CD4-positive, alpha-beta T cell (primary cell): Measurements from ENCODE around the gene IQCF5. TPM values are rescaled to one million over a fixed set of nuclear protein-coding genes. Genes with fewer than 3 reads are reported as not detected.
"Not testable (repeated sequence)": the region's sequence is repeated elsewhere in the genome, so short reads cannot be mapped to it uniquely, and the experiment has no call there.

Experiments used
- ATAC-seq: fragments of 200-7000 bp; cut with Tn5 transposase; one replicate; pipeline ENCODE4 v1.10.0; 2022; ENCODE audit warnings: mild to moderate bottlenecking; ENCODE audit not compliant: poor library complexity
- CTCF ChIA-PET: fragments of 350-600 bp; sonication (Branson Sonifier 250); formaldehyde crosslinking; loops from one replicate; lab custom pipeline; 2021; ENCODE audit warnings: antibody characterized with exemption, inconsistent platforms; lab: Charles Lee
- POLR2A ChIA-PET: fragments of 350-600 bp; sonication (Branson Sonifier 250); formaldehyde crosslinking; loops from one replicate; lab custom pipeline; 2021; ENCODE audit warnings: antibody characterized with exemption, inconsistent platforms; lab: Charles Lee
- DNase-seq, 14 experiments: peaks; one replicate each; pipeline ENCODE4 v3.0.0-alpha.2; 2013 to 2020; ENCODE audit warnings: mixed read lengths in 2 of 14
- H3K27ac ChIP-seq, 2 donors: one replicate each; pipeline versions ENCODE4 v1.5.1 to v1.7.0; 2013; ENCODE audit warnings: low read length in 2 of 2, low read depth in 1 of 2, mild to moderate bottlenecking in 1 of 2
- H3K27me3 ChIP-seq, 2 experiments: 1 replicate in 1 of 2; 2 replicates in 1 of 2; pipeline versions ENCODE4 v1.6.1 to v1.7.0; 2013; ENCODE audit warnings: low read length in 2 of 2, control low read depth in 1 of 2, mild to moderate bottlenecking in 1 of 2, moderate library complexity in 1 of 2; ENCODE audit not compliant: insufficient read depth in 2 of 2, control insufficient read depth in 1 of 2
- H3K36me3 ChIP-seq: one replicate; pipeline ENCODE4 v1.6.1; 2013; ENCODE audit warnings: low read length, control low read depth; ENCODE audit not compliant: insufficient read depth
- H3K4me1 ChIP-seq: one replicate; pipeline ENCODE4 v1.6.1; 2013; ENCODE audit warnings: low read length, control low read depth; ENCODE audit not compliant: insufficient read depth
- H3K4me3 ChIP-seq: one replicate; pipeline ENCODE4 v1.5.1; 2013; ENCODE audit warnings: mild to moderate bottlenecking, low read length, moderate library complexity
- H3K9me3 ChIP-seq, 2 experiments: 1 replicate in 1 of 2; 2 replicates in 1 of 2; pipeline versions ENCODE4 v1.6.1 to v1.7.0; 2013; ENCODE audit warnings: low read length in 2 of 2, mild to moderate bottlenecking in 2 of 2, control low read depth in 1 of 2, moderate library complexity in 1 of 2; ENCODE audit not compliant: control insufficient read depth in 1 of 2, insufficient read depth in 1 of 2
- H3K27ac Mint-ChIP-seq: one replicate; pipeline ENCODE4 v1.8.0; 2020; ENCODE audit warnings: mixed read lengths
- H3K27me3 Mint-ChIP-seq: one replicate; pipeline ENCODE4 v1.8.0; 2021; ENCODE audit warnings: mixed read lengths
- H3K36me3 Mint-ChIP-seq: one replicate; pipeline ENCODE4 v1.8.0; 2021; ENCODE audit warnings: low read depth, mixed read lengths
- H3K4me1 Mint-ChIP-seq: one replicate; pipeline ENCODE4 v1.8.0; 2021; ENCODE audit warnings: low read depth, mixed read lengths
- H3K4me3 Mint-ChIP-seq: one replicate; pipeline ENCODE4 v1.8.0; 2020; ENCODE audit warnings: mild to moderate bottlenecking, mixed read lengths
- H3K9me3 Mint-ChIP-seq: one replicate; pipeline ENCODE4 v1.8.0; 2020; ENCODE audit warnings: mixed read lengths
- CTCF ChIP-seq: fragments of 200-600 bp; IDR thresholded peaks from one replicate; pipeline ENCODE4 v1.8.0; 2022; ENCODE audit warnings: antibody characterized with exemption, mild to moderate bottlenecking
- intact Hi-C, 2 experiments: fragments of 100-400 bp; cut with DNase I in 1 of 2; cut with micrococcal nuclease in 1 of 2; formaldehyde crosslinking; loops; one replicate each; pipeline versions ENCODE4 v1.15.1 to v1.9.0; 2023 to 2025; cut with DNase I, micrococcal nuclease
- total RNA-seq, 174 experiments: library from RNA in 2 of 174; stranded (reverse) in 2 of 174; gene quantifications; one replicate each; pipeline ENCODE4 v1.2.3 and lab custom pipeline; 2021 to 2026

IQCF5 gene
- total RNA-seq, 2 experiments from 2014 or later: not detected

- intact Hi-C loops: no loop called here
- CTCF ChIA-PET: no interaction called here
- no peak for ATAC-seq
- Histone ChIP-seq H3K36me3 (no peaks in the 10 kb centered on the region), H3K27me3 (no peaks in the 10 kb centered on the region), H3K27ac (no peak overlapping the region), H3K4me3 (no peak overlapping the region), H3K9me3 (no peaks in the 10 kb centered on the region), H3K4me1 (no peaks in the 10 kb centered on the region)
- Mint-ChIP-seq H3K9me3 (no peaks in the 10 kb centered on the region), H3K27ac (no peak overlapping the region), H3K4me1 (no peaks in the 10 kb centered on the region), H3K36me3 (no peaks in the 10 kb centered on the region), H3K4me3 (no peak overlapping the region), H3K27me3 (peaks cover 22% of the 10 kb centered on the region)
- no peak for TF ChIP-seq CTCF
- DNase-seq: no peak
- POLR2A ChIA-PET: no interaction called here
These were observed 12.5 kb downstream of the IQCF5 start for GRCh38 chr3:51862886-51863285.

- ChIA-PET CTCF (no interaction called here), POLR2A (no interaction called here)
- H3K27ac Mint-ChIP-seq: no peak within 1 kb of the TSS
- no peak for TF ChIP-seq CTCF
- ATAC-seq: no peak
- no peaks in the 10 kb centered on the region for H3K4me1 Mint-ChIP-seq
- H3K36me3 Mint-ChIP-seq: no peaks in the 10 kb centered on the region
- no peak within 1 kb of the TSS for H3K4me3 Mint-ChIP-seq
- Histone ChIP-seq H3K4me1 (no peaks in the 10 kb centered on the region), H3K27me3 (no peaks in the 10 kb centered on the region), H3K36me3 (no peaks in the 10 kb centered on the region), H3K9me3 (no peaks in the 10 kb centered on the region), H3K27ac (no peak within 1 kb of the TSS), H3K4me3 (no peak within 1 kb of the TSS)
- DNase-seq: no peak
- no peaks in the 10 kb centered on the region for H3K9me3 Mint-ChIP-seq
- H3K27me3 Mint-ChIP-seq: peaks cover 21% of the 10 kb centered on the region
- intact Hi-C loops: no loop called here
These were observed 14.4 kb downstream of the IQCF5 start, which contains the start of gene IQCF2 for GRCh38 chr3:51860703-51861665. Gene IQCF2 (plus strand): TSS chr3:51861615. CDS start chr3:51861667, 52 bp downstream.

- H3K27ac ChIP-seq, DNase-seq, H3K9me3 Mint-ChIP-seq, H3K36me3 Mint-ChIP-seq, H3K4me3 ChIP-seq, CTCF ChIA-PET, H3K27ac Mint-ChIP-seq, H3K36me3 ChIP-seq, H3K4me3 Mint-ChIP-seq, ATAC-seq, H3K4me1 Mint-ChIP-seq, intact Hi-C loops, H3K27me3 ChIP-seq, H3K4me1 ChIP-seq, POLR2A ChIA-PET, H3K9me3 ChIP-seq: not testable (repeated sequence)
- peaks cover 38% of the 10 kb centered on the region for H3K27me3 Mint-ChIP-seq
These were observed 20.0 kb downstream of the IQCF5 start for GRCh38 chr3:51855411-51855810.
